Common myeloid progenitor, CD34-positive (primary cell): Measurements from ENCODE around the gene DIS3L2.
"Not testable (repeated sequence)": the region's sequence is repeated elsewhere in the genome, so short reads cannot be mapped to it uniquely, and the experiment has no call there.

Experiments
- CTCF ChIA-PET: fragments of 350-600 bp; sonication (Branson Sonifier 250); formaldehyde crosslinking; loops from one replicate; lab custom pipeline; 2021; ENCODE audit warnings: antibody characterized with exemption; lab: Charles Lee
- POLR2A ChIA-PET: fragments of 350-600 bp; sonication (Branson Sonifier 250); formaldehyde crosslinking; loops from one replicate; lab custom pipeline; 2021; ENCODE audit warnings: antibody characterized with exemption; lab: Charles Lee
- DNase-seq, 3 donors: peaks; one replicate each; pipeline versions ENCODE4 v3.0.0 to v3.0.0-alpha.2; 2013
- H3K27ac ChIP-seq, 2 experiments: 1 replicate in 1 of 2; 2 replicates in 1 of 2; pipeline ENCODE4 v1.7.0; 2013; ENCODE audit warnings: inconsistent platforms in 2 of 2, low read length in 2 of 2, mild to moderate bottlenecking in 2 of 2, low read depth in 1 of 2, moderate library complexity in 1 of 2; ENCODE audit not compliant: severe bottlenecking in 2 of 2, insufficient read depth in 1 of 2, poor library complexity in 1 of 2
- H3K27me3 ChIP-seq, 5 experiments: replicated peaks in 2 of 5; 1 replicate in 3 of 5; 2 replicates in 2 of 5; pipeline versions ENCODE4 v1.6.1 to v1.7.0; 2013; ENCODE audit warnings: low read length in 4 of 5, mild to moderate bottlenecking in 2 of 5, moderate library complexity in 2 of 5, inconsistent platforms in 1 of 5; ENCODE audit not compliant: insufficient read depth in 5 of 5, control insufficient read depth in 4 of 5
- H3K36me3 ChIP-seq, 4 experiments: 1 replicate in 2 of 4; 2 replicates in 2 of 4; pipeline versions ENCODE4 v1.6.1 to v1.7.0; 2013; ENCODE audit warnings: low read length in 3 of 4, control low read depth in 1 of 4, mild to moderate bottlenecking in 1 of 4; ENCODE audit not compliant: control insufficient read depth in 4 of 4, insufficient read depth in 4 of 4
- H3K4me1 ChIP-seq, 4 experiments: 1 replicate in 3 of 4; 2 replicates in 1 of 4; pipeline versions ENCODE4 v1.6.1 to v1.7.1; 2013; ENCODE audit warnings: low read length in 3 of 4, mild to moderate bottlenecking in 3 of 4, control low read depth in 1 of 4, inconsistent platforms in 1 of 4, moderate library complexity in 1 of 4; ENCODE audit not compliant: control insufficient read depth in 4 of 4, insufficient read depth in 4 of 4; ENCODE audit errors: control extremely low read depth in 1 of 4
- H3K4me3 ChIP-seq, 7 experiments: 1 replicate in 4 of 7; 2 replicates in 3 of 7; pipeline versions ENCODE4 v1.5.1 to v1.7.0; 2013; ENCODE audit warnings: mild to moderate bottlenecking in 7 of 7, low read length in 6 of 7, moderate library complexity in 6 of 7, inconsistent platforms in 2 of 7, low read depth in 2 of 7, control low read depth in 1 of 7; ENCODE audit not compliant: insufficient read depth in 4 of 7, control insufficient read depth in 1 of 7; ENCODE audit errors: extremely low read depth in 1 of 7
- H3K9me3 ChIP-seq, 5 experiments: 1 replicate in 4 of 5; 2 replicates in 1 of 5; pipeline versions ENCODE4 v1.6.1 to v1.7.1; 2013; ENCODE audit warnings: low read length in 4 of 5, mild to moderate bottlenecking in 2 of 5, inconsistent platforms in 1 of 5, low read depth in 1 of 5, moderate library complexity in 1 of 5; ENCODE audit not compliant: control insufficient read depth in 4 of 5, insufficient read depth in 2 of 5; ENCODE audit errors: control extremely low read depth in 1 of 5
- WGBS: methylation state at CpG from one replicate; pipeline ENCODE4 v1.1.5; 2013; ENCODE audit not compliant: insufficient coverage; 5-methylcytosine and 5-hydroxymethylcytosine counted together

The DIS3L2 gene

GRCh38 chr2:232104076-232104646, 142.6 kb downstream of the DIS3L2 start:
- no peak overlapping the region for H3K27ac ChIP-seq
- H3K36me3 ChIP-seq, result peaks cover 0 to 4% (median under 1%) of the 10 kb centered on the region in 4 experiments
- peaks cover 0 to 6% (median 2%) of the 10 kb centered on the region in 5 experiments for H3K9me3 ChIP-seq
- CTCF ChIA-PET, result no interaction called here
- DNase-seq, result no peak
- H3K27me3 ChIP-seq, result no peaks in the 10 kb centered on the region
- WGBS, result 100% methylated on average over 1 of the region's 2 CpGs
- no peaks in the 10 kb centered on the region for H3K4me1 ChIP-seq
- H3K4me3 ChIP-seq, result no peak overlapping the region
- POLR2A ChIA-PET, result no interaction called here

- ChIA-PET POLR2A (no interaction called here), CTCF (interaction anchor here (1.1 kb wide), 3 partner anchors 16 to 24 kb away, joined by 3 read pairs; no protein-coding TSS in a partner anchor)
- H3K9me3 ChIP-seq, result peaks cover 0 to 12% (median 3%) of the 10 kb centered on the region in 5 experiments
- no peak overlapping the region for H3K4me3 ChIP-seq
- H3K27ac ChIP-seq, result no peak overlapping the region
- H3K36me3 ChIP-seq, result no peaks in the 10 kb centered on the region
- WGBS, result no CpG with 5 or more reads among the region's 1 CpG
- no peaks in the 10 kb centered on the region for H3K27me3 ChIP-seq
- no peak for DNase-seq
- H3K4me1 ChIP-seq, result no peaks in the 10 kb centered on the region
Measured at GRCh38 chr2:232111551-232111950, 150.0 kb downstream of the DIS3L2 start.

- Histone ChIP-seq H3K36me3 (no peaks in the 10 kb centered on the region), H3K4me3 (no peak overlapping the region), H3K4me1 (no peaks in the 10 kb centered on the region), H3K27me3 (no peaks in the 10 kb centered on the region), H3K27ac (no peak overlapping the region), H3K9me3 (peaks cover 0 to 12% (median 3%) of the 10 kb centered on the region in 5 experiments)
- peak in 1 of 3 donors; percentile 22 for DNase-seq
- CTCF ChIA-PET, result interaction anchor here (1.0 to 1.2 kb wide), 2 partner anchors 27 to 207 kb away, joined by 3 to 4 read pairs; no protein-coding TSS in a partner anchor
- no CpG with 5 or more reads among the region's 1 CpG for WGBS
- POLR2A ChIA-PET, result no interaction called here
Measured at GRCh38 chr2:232113821-232114220, 152.3 kb downstream of the DIS3L2 start.

GRCh38 chr2:232115728-232116361, 154.3 kb downstream of the DIS3L2 start:
- WGBS, result 100% methylated on average over 3 of the region's 6 CpGs
- CTCF ChIA-PET, result interaction anchor here (1.0 to 3.3 kb wide), 5 partner anchors 10 to 210 kb away, joined by 3 to 12 read pairs (median 5); no protein-coding TSS in a partner anchor
- H3K4me3 ChIP-seq, POLR2A ChIA-PET, H3K36me3 ChIP-seq, H3K27ac ChIP-seq, DNase-seq, H3K27me3 ChIP-seq, H3K4me1 ChIP-seq: not testable (repeated sequence)
- peaks cover 0 to 12% (median 3%) of the 10 kb centered on the region in 5 experiments for H3K9me3 ChIP-seq

GRCh38 chr2:232116852-232117251, 155.3 kb downstream of the DIS3L2 start:
- peaks cover 0 to 12% (median 3%) of the 10 kb centered on the region in 5 experiments for H3K9me3 ChIP-seq
- CTCF ChIA-PET, result interaction anchor here (1.0 to 3.3 kb wide), 4 partner anchors 9 to 209 kb away, joined by 3 to 12 read pairs (median 6); no protein-coding TSS in a partner anchor
- POLR2A ChIA-PET, result no interaction called here
- 89% methylated on average over 3 of the region's 3 CpGs for WGBS
- H3K4me3 ChIP-seq, result no peak overlapping the region
- no peaks in the 10 kb centered on the region for H3K4me1 ChIP-seq
- no peak for DNase-seq
- peaks cover 0 to 2% (median 0%) of the 10 kb centered on the region in 4 experiments for H3K36me3 ChIP-seq
- H3K27ac ChIP-seq, result no peak overlapping the region
- H3K27me3 ChIP-seq, result no peaks in the 10 kb centered on the region

DNA sequence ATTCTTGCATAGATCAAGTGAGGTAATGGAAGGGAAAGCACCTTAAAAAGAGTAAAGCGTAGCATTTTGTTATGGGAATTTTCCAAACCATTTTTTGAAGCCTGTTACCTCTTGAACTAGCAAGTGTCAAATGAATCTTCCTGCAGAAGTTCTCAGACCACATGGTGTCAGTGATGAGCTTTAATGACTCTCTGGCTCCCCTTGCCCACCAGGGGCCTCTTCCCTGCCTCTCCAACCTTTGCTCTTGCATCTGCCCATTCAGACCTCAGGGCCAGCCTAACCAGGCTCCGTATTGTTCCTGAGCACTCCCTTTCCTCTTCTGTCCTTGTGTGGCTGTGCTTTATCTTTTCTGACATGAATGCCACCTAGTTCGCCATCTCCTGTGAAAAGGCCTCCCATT, 155.9 kb downstream of the DIS3L2 start:
- peaks cover 0 to 2% (median 0%) of the 10 kb centered on the region in 4 experiments for H3K36me3 ChIP-seq
- H3K9me3 ChIP-seq, result peaks cover 0 to 10% (median 2%) of the 10 kb centered on the region in 5 experiments
- no peak overlapping the region for H3K4me3 ChIP-seq
- ChIA-PET POLR2A (no interaction called here), CTCF (interaction anchor here (1.0 to 3.3 kb wide), 5 partner anchors 9 to 208 kb away, joined by 3 to 12 read pairs (median 4); no protein-coding TSS in a partner anchor)
- no peaks in the 10 kb centered on the region for H3K4me1 ChIP-seq
- no peaks in the 10 kb centered on the region for H3K27me3 ChIP-seq
- DNase-seq, result peak in 2 of 3 donors; percentile 19 to 27
- WGBS, result 94% methylated on average over 2 of the region's 3 CpGs
- no peak overlapping the region for H3K27ac ChIP-seq

GRCh38 chr2:232120911-232121310, 159.4 kb downstream of the DIS3L2 start:
- ChIA-PET POLR2A (no interaction called here), CTCF (interaction anchor here (2.1 to 2.2 kb wide), 2 partner anchors 20 to 207 kb away, joined by 6 read pairs; no protein-coding TSS in a partner anchor)
- Histone ChIP-seq H3K4me1 (no peaks in the 10 kb centered on the region), H3K27ac (no peak overlapping the region), H3K36me3 (peaks cover 0 to 3% (median 1%) of the 10 kb centered on the region in 4 experiments), H3K4me3 (no peak overlapping the region), H3K9me3 (no peaks in the 10 kb centered on the region), H3K27me3 (no peaks in the 10 kb centered on the region)
- no peak for DNase-seq
